Activated effector memory CD4-positive, alpha-beta T cell treated with Interleukin-2 at 50 U/mL for 16 hours (primary cell): ENCODE measurements around the gene ZMYND11.
"Not testable (repeated sequence)": the region's sequence is repeated elsewhere in the genome, so short reads cannot be mapped to it uniquely, and the experiment has no call there.

Source experiments
- DNase-seq: peaks from one replicate; pipeline ENCODE4 v3.0.0-alpha.2; 2020

Gene ZMYND11

DNA sequence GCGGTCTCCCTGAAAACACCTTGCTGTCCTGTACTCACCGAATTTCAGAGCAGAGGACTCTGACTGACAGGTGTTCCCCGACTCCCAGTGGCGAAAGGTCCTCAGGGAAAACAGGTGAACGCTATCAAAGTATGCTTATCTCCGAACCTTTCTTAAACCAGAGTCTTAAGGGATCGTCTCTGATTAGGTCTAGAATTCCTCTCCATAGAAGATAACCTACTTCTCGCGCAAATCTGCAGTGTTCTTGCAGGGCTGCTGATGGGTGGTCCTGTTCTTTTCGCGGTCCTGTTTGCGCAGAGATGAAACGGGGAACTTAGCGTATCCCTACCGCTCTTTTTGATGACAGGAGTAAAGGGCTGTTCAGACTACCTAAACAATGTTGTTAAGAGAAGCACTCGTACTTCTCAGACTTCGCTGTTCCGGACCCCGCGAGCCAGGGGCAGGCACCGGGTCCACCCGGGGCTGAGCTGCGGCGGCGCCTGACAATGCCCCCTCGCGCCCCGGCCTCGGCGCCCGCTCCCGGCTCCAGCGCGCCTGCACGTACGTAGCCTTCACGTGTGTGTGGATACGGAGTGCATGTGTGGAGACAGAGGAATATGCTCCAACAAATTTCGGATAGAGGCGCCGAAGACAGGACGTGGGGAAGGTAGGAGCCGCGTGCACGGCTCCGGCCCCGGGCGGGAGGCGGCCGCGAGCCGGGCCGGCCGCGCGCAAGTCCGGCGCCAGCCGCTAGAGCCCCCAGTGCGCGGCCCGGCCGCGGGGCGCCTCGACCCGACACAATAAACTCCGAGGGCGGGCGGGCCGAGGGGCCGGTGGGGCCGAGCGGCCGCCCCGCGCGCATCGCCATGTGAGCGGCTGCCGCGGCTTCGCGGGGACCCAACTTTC is 766 bp upstream of the ZMYND11 start:
- peak; percentile 17 for DNase-seq

DNA sequence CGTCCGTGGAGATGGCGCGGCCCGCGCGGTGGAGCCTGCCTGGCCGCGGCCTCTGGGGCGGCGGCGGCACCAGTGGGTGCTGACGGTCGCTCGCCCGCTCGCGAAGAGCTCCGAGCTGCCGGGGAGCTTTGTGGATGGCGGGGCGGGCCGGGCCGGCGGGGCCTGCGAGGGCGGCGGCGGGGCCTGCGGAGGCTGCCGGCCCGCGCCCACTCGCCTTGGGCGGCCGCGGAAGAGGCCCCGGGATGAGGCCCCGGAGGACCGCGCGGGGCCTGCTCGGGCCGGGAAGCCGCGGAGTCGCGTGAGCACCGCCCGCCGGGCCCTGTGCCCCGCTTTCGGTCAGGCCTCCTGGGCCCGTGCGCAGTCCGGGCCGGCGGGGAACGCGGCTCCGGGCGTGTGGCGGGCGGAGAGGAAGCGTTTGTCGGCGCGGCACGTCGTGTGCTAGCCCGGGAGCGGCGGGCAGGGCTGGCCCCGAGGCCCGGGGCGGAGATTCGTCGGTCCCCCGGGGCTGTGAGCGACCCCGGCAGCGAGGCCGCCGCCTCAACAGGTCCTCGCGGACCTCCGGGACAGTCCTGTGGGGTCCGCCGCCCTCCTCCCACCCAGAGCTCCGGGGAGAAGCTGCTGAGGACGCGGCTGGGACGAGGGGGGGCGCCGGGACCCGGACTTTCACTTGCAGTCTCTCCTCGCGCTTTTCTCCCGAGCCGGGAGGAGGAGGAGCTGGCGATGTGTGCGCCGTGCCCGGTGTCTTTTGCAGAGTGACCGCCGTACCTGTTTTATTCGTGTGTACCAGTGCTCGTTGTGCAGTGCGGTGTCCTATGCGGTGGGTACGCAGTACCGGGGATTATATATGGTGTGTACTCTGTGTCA is 578 bp downstream of the ZMYND11 start:
- DNase-seq, result peak; percentile 48

DNA sequence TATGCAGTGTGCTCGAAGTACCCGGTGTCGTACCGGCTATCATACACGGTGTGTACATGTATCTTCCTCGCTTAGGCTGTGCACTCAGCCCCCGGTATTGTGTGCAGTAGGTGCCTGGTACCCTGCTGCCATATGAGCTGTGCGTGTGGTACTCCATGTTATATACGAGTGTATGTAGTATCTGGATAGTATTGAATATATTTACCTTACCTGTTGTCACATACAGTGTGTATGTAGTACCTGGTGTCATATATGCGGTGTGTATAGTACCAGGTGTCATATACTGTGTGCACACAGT is 1.2 kb downstream of the ZMYND11 start:
- DNase-seq, result no peak

- DNase-seq, result peak; percentile 27
Observed at GRCh38 chr10:137031-137430, 1.8 kb downstream of the ZMYND11 start.

GRCh38 chr10:137606-138005 is 2.4 kb downstream of the ZMYND11 start:
- no peak for DNase-seq

GRCh38 chr10:142371-142770 is 7.1 kb downstream of the ZMYND11 start:
- DNase-seq, result no peak

GRCh38 chr10:152915-153314 is 17.7 kb downstream of the ZMYND11 start:
- DNase-seq, result no peak

DNA sequence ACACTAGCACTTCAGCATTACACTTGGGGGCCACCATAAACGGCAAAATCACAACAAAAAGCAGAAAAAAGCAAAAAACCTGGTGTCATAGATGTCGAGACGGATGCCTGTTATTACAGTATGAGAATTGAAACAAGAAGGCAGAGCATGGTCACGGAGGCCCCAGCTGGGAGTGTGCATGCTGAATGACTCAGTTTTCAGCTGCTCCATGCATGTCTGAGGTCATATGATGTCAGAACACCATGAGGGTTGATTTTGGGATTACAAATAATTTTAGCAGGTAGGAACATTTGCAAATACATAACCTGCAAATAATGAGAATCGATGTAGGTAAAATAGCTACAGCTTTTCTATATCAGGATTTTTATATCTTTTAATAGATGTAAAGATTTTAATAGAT is 19.1 kb downstream of the ZMYND11 start:
- DNase-seq, result no peak

DNA sequence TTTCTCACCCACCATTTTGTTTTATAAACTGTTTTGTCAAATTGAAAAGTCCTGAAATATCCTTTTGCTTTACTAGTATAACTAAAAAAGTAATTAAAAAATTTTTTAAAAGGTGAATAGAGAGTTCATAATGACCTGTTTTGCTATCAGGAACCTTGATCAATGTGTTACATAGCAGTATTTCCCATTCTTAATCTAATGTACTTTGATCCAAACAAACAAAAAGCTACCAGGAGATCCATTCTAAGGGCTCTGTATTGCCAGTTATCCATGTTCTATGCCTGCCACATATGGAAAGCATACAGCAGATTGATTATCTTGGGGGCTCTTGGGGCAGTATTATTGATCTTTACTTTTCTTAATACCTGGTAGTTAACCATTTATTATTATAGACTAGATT is 32.1 kb downstream of the ZMYND11 start:
- no peak for DNase-seq

DNA sequence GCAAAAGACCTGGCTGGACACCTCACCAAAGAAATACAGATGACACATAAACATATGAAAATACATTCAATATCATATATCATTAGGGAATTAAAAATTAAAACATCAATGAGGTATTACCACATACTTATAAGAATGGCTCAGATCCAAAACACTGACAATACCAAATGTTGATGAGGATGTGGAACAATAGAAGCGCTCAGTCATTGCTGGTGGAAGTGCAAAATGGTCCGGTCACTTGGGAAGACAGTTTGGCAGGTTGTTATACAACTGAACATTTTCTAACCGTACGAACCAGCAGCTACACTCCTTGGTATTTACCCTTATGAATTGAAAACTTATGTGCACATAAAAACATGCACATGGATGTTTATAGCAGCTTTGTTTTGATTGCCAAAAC is 38.5 kb downstream of the ZMYND11 start:
- DNase-seq, result no peak

DNA sequence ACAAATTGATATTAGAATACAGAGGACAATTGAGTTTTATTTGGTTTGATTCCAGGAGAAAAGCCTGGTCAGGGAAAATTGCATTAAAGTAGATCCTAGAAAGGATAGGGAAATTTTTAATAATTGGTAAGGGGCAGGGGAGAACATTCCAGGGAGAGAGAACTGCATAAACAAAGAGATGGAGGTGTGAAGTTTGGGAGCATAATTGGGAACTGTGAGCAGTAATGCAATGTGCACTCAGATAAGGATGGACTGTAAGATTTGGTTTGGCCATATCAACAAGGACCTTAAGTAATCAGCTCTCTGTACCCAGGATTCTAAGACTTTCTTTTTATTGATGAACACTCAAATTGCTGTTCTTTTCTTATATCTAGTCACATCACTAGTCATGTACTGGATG is 41.4 kb downstream of the ZMYND11 start:
- DNase-seq, result no peak

DNA sequence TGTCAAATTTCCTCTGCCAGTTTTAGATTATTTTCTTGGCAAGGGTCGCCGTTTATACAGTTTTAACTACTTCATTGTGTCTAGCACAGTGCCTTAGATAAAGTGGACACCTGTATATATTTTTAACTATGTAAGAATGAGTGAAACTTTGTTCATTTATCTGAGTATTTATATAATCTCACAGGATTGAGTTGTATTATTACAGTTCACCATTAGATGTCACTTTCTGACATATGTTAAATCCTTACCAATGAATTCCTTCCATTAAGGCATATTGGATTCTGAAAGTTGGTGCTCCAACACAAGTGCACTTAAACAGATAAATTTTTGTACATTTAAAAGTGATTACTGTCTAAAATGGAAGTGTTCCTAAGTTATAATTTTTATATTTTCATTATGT is 43.0 kb downstream of the ZMYND11 start:
- no peak for DNase-seq

DNA sequence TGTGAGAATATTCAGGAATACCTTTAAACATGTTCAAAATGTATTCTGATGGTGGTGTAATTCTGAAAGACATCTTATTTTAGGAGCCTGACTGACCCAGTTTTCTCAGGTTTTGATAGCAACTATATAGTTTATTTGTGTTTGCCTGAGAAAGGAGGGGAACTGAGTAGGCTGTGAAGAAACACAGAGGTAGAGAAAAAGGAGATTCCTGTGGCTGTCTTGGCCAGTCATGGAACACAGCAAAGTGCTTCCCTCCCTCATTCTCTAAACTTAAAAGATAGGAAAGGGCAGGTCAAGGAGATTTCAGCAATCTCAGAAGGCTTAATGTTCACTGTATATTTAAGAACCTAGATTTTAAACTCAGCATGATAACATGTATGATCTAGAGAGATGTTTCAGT is 43.5 kb downstream of the ZMYND11 start:
- DNase-seq, result no peak

DNA sequence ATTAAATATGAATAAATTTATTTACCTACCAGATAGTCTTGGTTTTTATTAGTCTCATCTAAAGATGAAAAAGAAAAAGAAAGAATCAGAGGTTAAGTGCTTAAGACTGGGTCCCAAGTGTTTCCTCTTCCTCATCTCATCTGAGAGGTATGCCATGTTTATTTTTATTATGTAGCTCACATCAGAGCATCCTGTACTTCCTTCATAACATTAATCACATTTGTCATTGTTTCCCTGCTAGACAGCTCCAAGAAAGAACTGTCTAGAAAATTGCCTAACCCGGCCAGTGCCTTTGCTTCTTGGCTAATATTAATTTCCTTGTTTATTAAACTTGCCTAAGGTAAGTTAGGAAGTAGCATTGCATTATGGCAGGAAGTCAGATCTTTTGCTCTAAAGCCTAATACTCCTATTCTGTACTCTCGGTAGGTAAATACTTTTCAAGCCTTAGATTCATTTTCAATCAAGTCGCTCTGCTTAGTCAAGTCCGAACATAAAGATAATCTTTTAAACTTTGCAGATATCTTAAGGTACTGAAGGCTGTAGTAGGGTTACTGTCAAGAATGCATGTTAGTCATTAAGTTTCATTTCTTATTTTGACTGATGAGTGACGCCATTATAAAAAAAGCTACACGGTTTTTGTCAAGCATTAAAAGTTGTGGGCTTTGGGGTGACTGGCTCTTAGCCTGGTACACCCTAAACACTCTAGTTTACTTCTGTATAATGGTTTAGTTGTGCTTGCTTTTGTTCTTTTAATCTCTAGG is 47.4 kb downstream of the ZMYND11 start:
- no peak for DNase-seq

- no peak for DNase-seq
Observed at GRCh38 chr10:184174-184573, 48.9 kb downstream of the ZMYND11 start.

DNA sequence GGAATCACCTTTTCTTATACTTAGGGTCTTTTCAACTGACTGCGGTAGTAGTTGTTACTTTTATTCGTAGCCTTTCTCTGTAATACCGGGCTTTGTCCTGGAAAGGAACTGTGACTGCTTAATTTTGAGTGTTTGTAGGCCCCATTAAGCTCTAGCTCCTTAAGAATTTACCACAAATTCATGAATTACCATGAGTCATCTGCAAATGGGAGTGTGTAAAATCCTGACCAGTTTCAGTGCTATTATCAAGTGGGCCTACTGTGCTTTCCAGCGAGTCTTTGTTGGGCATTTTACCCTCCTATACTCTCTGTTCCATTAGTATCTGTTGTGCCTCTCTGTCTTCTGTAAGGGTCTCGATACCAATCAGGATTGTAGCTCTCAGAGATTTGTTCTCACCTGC is 49.7 kb downstream of the ZMYND11 start:
- no peak for DNase-seq

DNA sequence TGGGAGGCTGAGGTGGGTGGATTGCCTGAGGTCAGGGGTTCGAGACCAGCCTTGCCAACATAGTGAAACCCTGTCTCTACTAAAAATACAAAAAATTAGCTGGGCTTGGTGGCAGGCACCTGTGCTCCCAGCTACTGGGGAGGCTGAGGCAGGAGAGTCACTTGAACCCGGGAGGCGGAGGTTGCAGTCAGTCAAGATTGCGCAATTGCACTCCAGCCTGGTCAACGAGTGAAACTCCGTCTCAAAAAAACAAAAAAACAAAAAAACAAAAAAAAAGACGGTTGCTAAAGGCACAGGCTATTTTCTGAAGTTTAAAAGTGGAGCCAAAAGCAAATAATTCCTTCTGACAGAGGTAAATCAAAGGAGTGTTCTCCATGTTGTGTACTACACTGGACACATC is 50.3 kb downstream of the ZMYND11 start:
- DNase-seq, result not testable (repeated sequence)

GRCh38 chr10:186911-187310 is 51.7 kb downstream of the ZMYND11 start:
- DNase-seq, result no peak

DNA sequence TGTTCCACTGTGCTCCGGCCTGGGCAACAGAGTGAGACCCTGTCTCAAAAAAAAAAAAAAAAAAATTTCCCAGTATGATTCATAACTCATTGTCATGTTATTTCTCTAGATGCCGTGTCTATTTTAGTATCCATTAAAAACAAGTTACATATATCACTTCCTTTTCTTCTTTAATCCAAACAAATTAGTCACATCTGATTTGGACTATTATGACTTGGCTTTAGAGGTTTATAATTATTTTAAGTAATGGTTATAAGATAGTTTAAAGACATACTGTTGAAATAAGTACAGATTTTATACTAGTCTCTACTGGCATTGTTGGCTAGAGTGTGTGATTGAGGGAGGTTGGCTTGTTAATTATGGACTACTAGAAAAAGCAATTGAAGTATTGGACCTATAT is 53.3 kb downstream of the ZMYND11 start:
- no peak for DNase-seq

DNA sequence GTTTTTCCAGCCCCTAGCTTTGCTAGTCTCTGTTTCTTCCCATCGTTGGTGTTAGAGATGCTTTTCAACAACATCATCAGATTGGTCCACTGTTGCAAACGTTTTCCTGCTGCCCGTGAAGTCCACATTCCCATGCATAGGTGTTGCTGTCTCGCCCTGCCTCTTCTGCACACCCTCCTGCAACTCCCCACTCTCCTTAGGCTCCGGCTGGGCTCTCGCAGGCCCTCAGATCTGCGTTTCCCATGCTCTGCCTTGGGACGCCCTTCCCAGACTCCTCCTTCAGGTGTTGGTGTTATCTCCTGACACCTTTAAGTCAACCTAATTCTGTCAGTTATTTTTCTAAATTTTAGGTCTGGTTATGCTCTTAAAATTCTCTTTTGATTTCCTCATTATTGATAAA is 55.0 kb downstream of the ZMYND11 start:
- DNase-seq, result no peak

DNA sequence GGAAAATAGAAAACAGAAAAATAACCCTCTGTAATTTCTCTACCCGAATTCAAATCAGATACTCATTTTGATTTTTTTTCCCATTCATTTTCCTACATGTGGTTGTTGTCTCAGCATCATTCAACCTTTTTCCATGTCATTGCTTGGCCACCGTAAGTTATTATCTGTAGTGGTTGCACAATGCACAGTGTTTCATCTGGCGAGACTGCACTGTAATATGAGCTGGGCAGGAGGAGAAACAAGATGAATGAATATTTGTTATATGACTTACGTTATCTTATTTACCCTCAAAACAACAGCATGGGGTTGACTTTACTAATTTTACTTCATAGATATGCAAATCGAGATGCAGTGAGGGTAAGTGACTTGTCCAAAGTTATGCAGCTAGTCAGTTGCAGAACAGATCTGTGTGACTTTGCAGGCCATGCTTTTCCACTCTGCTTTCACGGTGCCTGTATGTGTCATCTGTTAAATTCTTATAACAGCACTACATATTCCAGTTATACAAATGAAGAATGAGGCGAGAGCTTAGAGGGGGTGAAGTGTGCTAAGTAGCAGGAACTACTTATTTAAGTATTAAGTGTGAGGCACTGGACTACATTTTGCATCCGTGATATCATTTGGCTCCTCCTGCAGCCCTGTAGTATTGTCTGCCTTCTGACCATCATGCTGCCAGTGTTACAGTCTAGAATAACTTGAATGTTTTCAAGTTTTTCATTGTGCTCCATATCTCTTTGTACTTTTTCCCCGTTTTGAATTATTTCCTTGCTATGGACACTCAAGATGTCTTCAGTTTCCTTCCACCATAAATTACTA is 56.7 kb downstream of the ZMYND11 start:
- no peak for DNase-seq

DNA sequence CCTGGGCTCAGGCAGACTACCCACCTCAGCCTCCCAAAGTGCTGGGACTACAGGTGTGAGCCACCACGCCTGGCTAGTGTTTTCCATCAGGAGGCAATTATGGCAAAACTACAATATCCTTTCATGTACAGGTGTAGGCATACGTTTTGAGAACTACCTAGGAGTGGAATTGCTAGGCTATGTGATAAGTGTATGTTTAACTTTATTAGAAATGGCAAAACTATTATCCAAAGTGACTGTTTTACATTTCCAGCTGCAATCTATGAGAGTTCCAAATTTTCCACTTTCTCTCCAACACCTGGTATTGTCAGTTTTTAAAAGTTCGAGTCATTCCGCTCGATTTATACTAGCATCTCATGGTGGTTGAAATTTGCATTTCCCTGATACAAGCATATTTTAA is 59.0 kb downstream of the ZMYND11 start:
- DNase-seq, result no peak

- DNase-seq, result no peak
Observed at GRCh38 chr10:200405-200804, 65.2 kb downstream of the ZMYND11 start.
